OCI-LY3 (cell line): Measurements from ENCODE around the gene PAGE4.

Source experiments
- H2AFZ ChIP-seq: fragments of 200-600, 300-600 bp; shearing (Covaris generic); 2 replicates; pipeline ENCODE4 v1.6.0; 2014; ENCODE audit warnings: antibody characterized with exemption, low read depth, low read length
- H3K27ac ChIP-seq: fragments of 200-600, 300-600 bp; sonication (generic); 2 replicates; pipeline ENCODE4 v1.5.1; 2014; ENCODE audit warnings: mild to moderate bottlenecking, low read length, moderate library complexity, mixed read lengths
- H3K27me3 ChIP-seq: fragments of 200-600, 300-600 bp; sonication (generic); 2 replicates; pipeline ENCODE4 v1.6.1; 2014; ENCODE audit warnings: low read depth, low read length, mixed read lengths
- H3K36me3 ChIP-seq: fragments of 200-600, 300-600 bp; sonication (generic); replicated peaks from 2 replicates; pipeline ENCODE3; 2014; ENCODE audit warnings: low read depth, low read length, mixed read lengths
- H3K4me1 ChIP-seq: fragments of 300-600, 200-600 bp; sonication (generic); 2 replicates; pipeline ENCODE4 v1.6.1; 2014; ENCODE audit warnings: low read length, mixed read lengths
- H3K4me2 ChIP-seq: fragments of 200-600, 300-600 bp; sonication (generic); 2 replicates; pipeline ENCODE4 v1.6.1; 2014; ENCODE audit warnings: low read length, mixed read lengths
- H3K4me3 ChIP-seq: fragments of 300-600, 200-600 bp; sonication (generic); 2 replicates; pipeline ENCODE4 v1.5.1; 2014; ENCODE audit warnings: antibody characterized with exemption, mild to moderate bottlenecking, low read length, moderate library complexity
- H3K79me2 ChIP-seq: fragments of 300-600, 200-600 bp; shearing (Covaris generic); 2 replicates; pipeline ENCODE4 v1.6.1; 2014; ENCODE audit warnings: mild to moderate bottlenecking, low read length, mixed read lengths
- H3K9ac ChIP-seq: fragments of 300-600, 200-600 bp; shearing (Covaris generic); 2 replicates; pipeline ENCODE4 v1.6.0; 2014; ENCODE audit warnings: mild to moderate bottlenecking, low read length, moderate library complexity
- H3K9me3 ChIP-seq: fragments of 200-600, 300-600 bp; shearing (Covaris generic); 2 replicates; pipeline ENCODE4 v1.6.1; 2014; ENCODE audit warnings: low read length, mixed read lengths; ENCODE audit not compliant: insufficient read depth
- H4K20me1 ChIP-seq: fragments of 200-600, 300-600 bp; sonication (generic); 2 replicates; pipeline ENCODE4 v1.6.1; 2016; ENCODE audit warnings: low read length, mixed read lengths; ENCODE audit not compliant: insufficient read depth
- CTCF ChIP-seq: fragments of 200-600, 300-600 bp; sonication (generic); IDR thresholded peaks from 2 replicates; pipeline ENCODE4 v1.5.1; 2014; ENCODE audit warnings: antibody characterized with exemption, low read length, low read depth
- EZH2phosphoT487 ChIP-seq: fragments of 200-600 bp; shearing (Covaris generic); IDR thresholded peaks from 2 replicates; pipeline ENCODE4 v1.6.1; 2018; ENCODE audit warnings: antibody characterized with exemption, mixed run types, low read depth

Gene PAGE4

DNA sequence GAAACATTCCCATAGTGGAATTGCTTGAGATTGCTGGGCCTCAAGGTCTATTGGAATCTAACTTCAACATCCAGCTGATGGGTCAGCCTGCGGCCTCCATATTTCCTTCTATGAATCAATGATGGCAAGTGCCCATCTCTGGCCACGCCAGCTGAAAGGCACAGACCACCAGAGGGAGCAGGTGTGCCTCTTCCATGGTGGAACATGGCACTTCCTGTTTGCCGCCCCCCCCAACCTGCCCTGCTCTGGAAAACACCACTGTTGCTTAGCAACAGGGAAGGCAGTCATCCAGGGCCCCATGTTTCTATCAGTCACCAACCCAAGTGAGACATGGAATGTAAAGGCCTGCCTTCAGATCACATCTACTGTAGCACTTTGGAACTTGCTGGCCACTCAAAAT, 11.6 kb downstream of the PAGE4 start:
- no peaks in the 10 kb centered on the region for H3K9me3 ChIP-seq
- H3K9ac ChIP-seq: no peak overlapping the region
- H3K4me1 ChIP-seq: peaks cover 4% of the 10 kb centered on the region
- no peak overlapping the region for H3K4me2 ChIP-seq
- H3K36me3 ChIP-seq: no peaks in the 10 kb centered on the region
- H3K79me2 ChIP-seq: no peaks in the 10 kb centered on the region
- no peak for TF ChIP-seq EZH2phosphoT487
- peak; percentile 52 for TF ChIP-seq CTCF
- no peaks in the 10 kb centered on the region for H3K27me3 ChIP-seq
- no peak overlapping the region for H2AFZ ChIP-seq
- no peak overlapping the region for H3K4me3 ChIP-seq
- H4K20me1 ChIP-seq: no peaks in the 10 kb centered on the region
- no peak overlapping the region for H3K27ac ChIP-seq

DNA sequence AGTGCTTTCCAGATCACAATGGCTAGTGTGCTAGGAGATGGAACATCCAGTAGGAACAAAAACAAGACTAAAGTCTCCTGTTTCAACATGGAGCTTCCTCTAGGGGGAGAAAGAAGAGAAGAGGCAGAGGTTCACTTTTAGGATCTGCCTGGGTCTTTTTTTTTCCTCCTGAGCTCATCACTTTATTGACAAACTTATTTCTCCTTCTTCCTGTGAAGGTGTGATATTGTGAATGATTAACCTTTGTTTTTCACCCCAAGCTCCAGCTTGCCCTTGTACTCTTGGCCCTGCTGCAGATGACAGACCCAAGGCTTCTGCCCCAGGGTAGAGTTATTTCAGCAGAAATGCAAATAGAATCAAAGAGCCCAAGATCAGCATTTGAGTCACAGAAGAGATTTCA, 13.5 kb downstream of the PAGE4 start:
- Histone ChIP-seq H4K20me1 (no peaks in the 10 kb centered on the region), H3K4me2 (no peak overlapping the region), H3K27ac (no peak overlapping the region; the same call in 1 of the 2 replicates), H3K9ac (no peak overlapping the region), H3K79me2 (no peaks in the 10 kb centered on the region), H3K4me3 (no peak overlapping the region), H3K4me1 (peaks cover 11% of the 10 kb centered on the region), H3K9me3 (no peaks in the 10 kb centered on the region), H2AFZ (no peak overlapping the region), H3K36me3 (no peaks in the 10 kb centered on the region), H3K27me3 (no peaks in the 10 kb centered on the region)
- no peak for TF ChIP-seq CTCF
- no peak for TF ChIP-seq EZH2phosphoT487

DNA sequence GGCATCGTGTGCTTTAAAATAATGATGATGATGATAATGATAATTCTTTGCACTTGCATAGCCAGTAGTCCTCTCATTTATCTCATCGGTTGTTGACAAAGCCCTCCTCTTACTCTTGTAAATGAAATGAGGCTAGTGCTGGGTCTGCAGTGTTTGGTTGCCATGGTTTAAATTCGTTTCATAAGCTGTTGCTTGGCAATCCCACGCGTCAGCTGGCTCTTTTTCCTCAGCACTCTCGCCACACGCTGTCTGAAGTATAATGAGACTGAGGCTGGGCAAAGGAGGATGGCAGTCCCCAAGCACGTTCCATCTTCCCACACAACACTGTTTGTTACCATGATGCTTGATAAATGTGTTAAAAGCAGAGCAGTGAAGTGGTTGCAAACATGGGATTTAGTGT, 15.5 kb downstream of the PAGE4 start:
- no peak for TF ChIP-seq EZH2phosphoT487
- no peak for TF ChIP-seq CTCF
- H3K27ac ChIP-seq: no peak overlapping the region
- no peak overlapping the region for H3K9ac ChIP-seq
- no peak overlapping the region for H2AFZ ChIP-seq
- no peaks in the 10 kb centered on the region for H3K79me2 ChIP-seq
- no peak overlapping the region for H3K4me2 ChIP-seq
- H3K27me3 ChIP-seq: no peaks in the 10 kb centered on the region
- no peaks in the 10 kb centered on the region for H4K20me1 ChIP-seq
- no peak overlapping the region for H3K4me3 ChIP-seq
- H3K36me3 ChIP-seq: no peaks in the 10 kb centered on the region
- H3K4me1 ChIP-seq: peaks cover 11% of the 10 kb centered on the region
- no peaks in the 10 kb centered on the region for H3K9me3 ChIP-seq

DNA sequence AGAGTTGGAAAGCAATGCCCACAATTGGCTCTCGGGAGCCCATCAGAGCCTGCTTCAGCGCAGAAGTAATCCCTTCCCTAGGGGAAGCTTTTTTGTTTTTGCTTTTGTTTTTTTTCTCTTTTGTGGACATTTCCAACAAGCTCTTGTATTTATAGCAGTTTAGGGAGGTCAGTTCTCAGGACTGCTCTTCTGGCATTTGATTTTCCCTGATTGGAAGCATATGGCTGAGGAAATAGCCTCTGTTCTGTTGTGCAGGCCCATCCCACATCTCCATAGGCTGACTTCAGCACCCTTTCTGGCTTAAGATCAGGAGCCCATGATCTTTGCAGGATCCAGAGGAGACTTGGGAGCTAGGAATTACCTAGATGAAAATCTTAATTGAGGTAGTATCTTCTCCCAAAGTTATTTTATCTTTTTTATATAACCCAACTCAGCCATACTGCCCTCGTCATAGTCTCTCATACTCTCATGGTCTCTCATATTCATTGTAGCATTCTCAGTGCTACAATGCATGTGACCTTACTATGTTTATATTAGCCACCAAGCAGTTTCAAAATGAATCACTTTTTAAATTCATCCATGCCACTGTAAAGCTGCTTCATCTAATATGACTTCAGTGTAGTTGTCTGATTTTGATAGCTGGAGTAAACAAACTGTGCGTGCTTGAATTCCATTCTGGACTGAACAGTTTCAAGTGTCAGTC, 16.7 kb downstream of the PAGE4 start:
- H3K9me3 ChIP-seq: no peaks in the 10 kb centered on the region
- no peaks in the 10 kb centered on the region for H4K20me1 ChIP-seq
- H3K27ac ChIP-seq: no peak overlapping the region
- no peak overlapping the region for H3K4me3 ChIP-seq
- peaks cover 10% of the 10 kb centered on the region for H3K4me1 ChIP-seq
- H3K27me3 ChIP-seq: no peaks in the 10 kb centered on the region
- no peak overlapping the region for H2AFZ ChIP-seq
- H3K9ac ChIP-seq: no peak overlapping the region
- TF ChIP-seq CTCF: no peak
- no peak for TF ChIP-seq EZH2phosphoT487
- H3K4me2 ChIP-seq: no peak overlapping the region
- H3K79me2 ChIP-seq: no peaks in the 10 kb centered on the region
- no peaks in the 10 kb centered on the region for H3K36me3 ChIP-seq
